Measurements from ENCODE around the gene ATP9B.

- TF ChIP-seq ZNF670 (tag by site-specific recombination; IDR thresholded peaks at IDR 0.05; ENCODE audit: low read depth) (no peak), CTCF (tag by site-specific recombination; IDR thresholded peaks at IDR 0.05) (no peak), PRDM10 (tag by site-specific recombination; IDR thresholded peaks at IDR 0.05) (no peak), ZBTB8A (tag by site-specific recombination; IDR thresholded peaks at IDR 0.05) (no peak)
Observed at GRCh38 chr18:79334496-79335233, 265.5 kb downstream of the ATP9B start.

All from HEK293 (cell line).